D721Med (cell line): Measurements from ENCODE around the gene UHRF1.

Experiments
- DNase-seq: peaks from one replicate; pipeline ENCODE4 v3.0.0; 2011; ENCODE audit warnings: low spot score; ENCODE audit not compliant: insufficient read length
- FAIRE-seq: peaks from 2 replicates; lab custom pipeline; 2011; peaks lifted over from hg19 to GRCh38; lab: Jason Lieb, UNC
- TF ChIP-seq, protein P1 (sequence below): IDR thresholded peaks from 2 replicates; pipeline ENCODE4 v1.5.1; 2012; ENCODE audit warnings: mild to moderate bottlenecking, control low read depth; ENCODE audit not compliant: insufficient read depth; ENCODE audit errors: missing control alignments

The UHRF1 gene

GRCh38 chr19:4984106-4984380, 74.7 kb downstream of the UHRF1 start:
- TF ChIP-seq, protein P1, sequence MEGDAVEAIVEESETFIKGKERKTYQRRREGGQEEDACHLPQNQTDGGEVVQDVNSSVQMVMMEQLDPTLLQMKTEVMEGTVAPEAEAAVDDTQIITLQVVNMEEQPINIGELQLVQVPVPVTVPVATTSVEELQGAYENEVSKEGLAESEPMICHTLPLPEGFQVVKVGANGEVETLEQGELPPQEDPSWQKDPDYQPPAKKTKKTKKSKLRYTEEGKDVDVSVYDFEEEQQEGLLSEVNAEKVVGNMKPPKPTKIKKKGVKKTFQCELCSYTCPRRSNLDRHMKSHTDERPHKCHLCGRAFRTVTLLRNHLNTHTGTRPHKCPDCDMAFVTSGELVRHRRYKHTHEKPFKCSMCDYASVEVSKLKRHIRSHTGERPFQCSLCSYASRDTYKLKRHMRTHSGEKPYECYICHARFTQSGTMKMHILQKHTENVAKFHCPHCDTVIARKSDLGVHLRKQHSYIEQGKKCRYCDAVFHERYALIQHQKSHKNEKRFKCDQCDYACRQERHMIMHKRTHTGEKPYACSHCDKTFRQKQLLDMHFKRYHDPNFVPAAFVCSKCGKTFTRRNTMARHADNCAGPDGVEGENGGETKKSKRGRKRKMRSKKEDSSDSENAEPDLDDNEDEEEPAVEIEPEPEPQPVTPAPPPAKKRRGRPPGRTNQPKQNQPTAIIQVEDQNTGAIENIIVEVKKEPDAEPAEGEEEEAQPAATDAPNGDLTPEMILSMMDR, result no peak
- FAIRE-seq (no peak), DNase-seq (no peak)

GRCh38 chr19:4984438-4984990, 75.2 kb downstream of the UHRF1 start:
- FAIRE-seq (no peak), DNase-seq (no peak)
- TF ChIP-seq, protein P1, result no peak

- FAIRE-seq (no peak), DNase-seq (no peak)
- TF ChIP-seq, protein P1, result no peak
Measured at GRCh38 chr19:4985551-4985991, 76.3 kb downstream of the UHRF1 start.

- TF ChIP-seq, protein P1, result no peak
- FAIRE-seq, result no peak
- no peak for DNase-seq
Measured at GRCh38 chr19:4986056-4986455, 76.8 kb downstream of the UHRF1 start.

GRCh38 chr19:4986471-4986891, 77.2 kb downstream of the UHRF1 start:
- DNase-seq (no peak), FAIRE-seq (no peak)
- TF ChIP-seq, protein P1, result no peak

GRCh38 chr19:4987256-4987655, 78.0 kb downstream of the UHRF1 start:
- FAIRE-seq (no peak), DNase-seq (no peak)
- TF ChIP-seq, protein P1, result no peak

GRCh38 chr19:4987692-4988370, 78.5 kb downstream of the UHRF1 start:
- no peak for DNase-seq
- TF ChIP-seq, protein P1, result no peak
- FAIRE-seq, result no peak
